ENCODE measurements around the gene TRPC5OS.

TRPC5OS gene

GRCh38 chrX:111896148-111896547 is 20.2 kb downstream of the TRPC5OS start:
- no peak for DNase-seq (ENCODE audit: low read depth in 2 of 2)

DNA sequence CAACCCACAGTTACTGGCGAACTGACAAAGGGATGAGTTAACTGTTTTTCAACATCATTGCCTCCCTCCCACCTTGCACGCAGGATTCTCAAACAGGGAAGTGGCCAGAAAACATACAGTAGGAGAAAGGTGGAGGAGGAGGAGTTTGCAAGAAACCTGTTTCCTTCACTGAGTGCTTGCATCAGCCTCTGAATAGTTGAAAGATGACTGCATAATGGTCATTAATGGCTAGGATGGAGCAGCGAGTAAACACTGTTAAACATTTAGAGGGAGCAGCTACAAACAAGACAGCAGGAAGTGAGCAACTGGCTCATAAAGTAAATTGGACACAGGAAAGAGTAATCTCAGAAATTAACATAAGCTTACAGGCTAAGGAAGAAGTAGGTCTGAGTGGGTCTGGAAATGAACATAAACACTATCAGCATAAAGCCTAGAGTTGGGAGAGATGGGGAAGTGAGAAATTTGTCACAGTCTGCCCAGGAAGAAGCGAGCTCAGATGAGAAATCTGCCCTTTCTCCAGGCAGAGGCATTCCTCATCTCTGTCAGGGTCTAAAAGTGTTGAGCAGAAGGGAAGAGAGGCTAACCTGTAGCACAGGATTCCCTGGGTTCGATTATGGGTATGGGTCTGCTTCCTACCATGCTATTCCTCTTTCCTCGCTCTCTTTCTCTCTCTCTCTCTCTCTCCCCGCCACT is 38.6 kb downstream of the TRPC5OS start:
- DNase-seq (ENCODE audit: low read depth in 2 of 2): no peak

DNA sequence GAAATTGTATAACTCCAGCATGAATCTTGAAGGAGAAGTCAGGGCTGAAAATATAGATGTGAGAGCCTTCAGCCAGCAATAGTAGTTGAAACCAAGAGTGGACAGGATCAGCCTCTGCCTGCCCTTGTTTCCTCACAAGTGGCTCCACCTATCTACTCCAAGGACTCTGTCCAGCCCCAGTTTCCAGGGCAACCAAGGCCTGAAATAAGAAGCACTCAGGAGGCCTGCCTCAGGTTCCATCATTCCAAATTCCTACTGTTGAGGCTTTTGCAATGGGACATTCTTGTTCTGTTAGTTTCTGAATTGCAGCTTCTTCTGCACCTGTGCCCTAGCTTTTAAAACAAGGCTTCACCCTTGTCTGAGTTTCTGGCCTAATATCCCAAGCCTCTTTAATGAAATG is 41.6 kb downstream of the TRPC5OS start:
- no peak for DNase-seq (ENCODE audit: low read depth in 2 of 2)

DNA sequence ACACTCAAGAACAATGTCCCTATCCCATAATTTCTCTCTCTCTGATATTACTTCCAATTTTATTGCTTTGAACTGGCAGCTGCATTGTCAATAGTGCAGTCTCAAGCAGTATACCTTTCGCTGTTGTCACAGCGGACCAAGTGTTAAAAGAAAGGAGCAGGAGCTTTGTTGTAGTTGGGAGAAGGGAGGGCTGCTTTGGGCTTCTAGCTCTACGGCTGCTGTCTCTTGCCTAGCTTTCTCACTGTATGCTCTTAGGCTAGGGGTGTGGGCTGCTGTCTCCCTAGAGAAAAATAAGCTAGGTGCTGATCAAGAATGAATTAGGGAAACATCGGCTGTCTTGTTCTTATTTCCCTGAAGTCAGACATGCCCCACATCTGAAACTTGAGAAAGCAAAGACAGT is 52.5 kb downstream of the TRPC5OS start:
- DNase-seq (ENCODE audit: low read depth in 2 of 2): no peak
